CD4-positive, alpha-beta T cell treated with Interleukin-6 at 100 ng/mL for 8 hours (primary cell): ENCODE data around the gene ARHGEF16.

ENCODE experiments used
- DNase-seq: peaks from one replicate; pipeline ENCODE4 v3.0.0-alpha.2; 2020; ENCODE audit warnings: mixed read lengths, low spot score

The ARHGEF16 gene

DNA sequence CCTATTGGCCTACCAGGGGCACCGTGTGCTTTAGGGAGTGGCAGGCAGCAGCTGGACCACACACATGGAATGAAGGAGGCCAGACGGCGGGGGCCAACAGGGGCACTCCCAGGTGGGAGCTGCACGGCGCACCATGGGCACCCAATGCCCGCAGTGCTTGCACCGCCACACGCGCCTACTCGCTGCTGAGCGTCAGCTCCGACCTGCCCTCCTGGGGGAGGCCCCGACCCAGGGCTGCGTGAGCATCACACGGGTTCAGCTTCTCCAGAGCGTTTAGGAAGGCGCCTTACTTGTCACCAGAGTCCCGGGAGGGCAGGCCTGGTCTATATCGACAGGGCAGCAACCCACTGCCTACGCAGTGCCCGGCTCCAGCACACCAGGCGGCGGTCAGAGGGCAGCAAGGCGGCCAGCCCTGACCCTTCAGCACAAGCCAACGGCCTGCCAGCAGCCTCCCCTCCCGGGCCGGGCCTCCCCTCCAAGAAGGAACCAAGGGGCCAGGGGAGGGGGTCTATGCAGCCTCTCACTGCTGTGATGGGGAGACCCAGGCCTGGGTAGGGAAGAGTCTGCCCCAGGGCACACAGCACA lies 64.9 kb downstream of the ARHGEF16 start:
- no peak for DNase-seq

DNA sequence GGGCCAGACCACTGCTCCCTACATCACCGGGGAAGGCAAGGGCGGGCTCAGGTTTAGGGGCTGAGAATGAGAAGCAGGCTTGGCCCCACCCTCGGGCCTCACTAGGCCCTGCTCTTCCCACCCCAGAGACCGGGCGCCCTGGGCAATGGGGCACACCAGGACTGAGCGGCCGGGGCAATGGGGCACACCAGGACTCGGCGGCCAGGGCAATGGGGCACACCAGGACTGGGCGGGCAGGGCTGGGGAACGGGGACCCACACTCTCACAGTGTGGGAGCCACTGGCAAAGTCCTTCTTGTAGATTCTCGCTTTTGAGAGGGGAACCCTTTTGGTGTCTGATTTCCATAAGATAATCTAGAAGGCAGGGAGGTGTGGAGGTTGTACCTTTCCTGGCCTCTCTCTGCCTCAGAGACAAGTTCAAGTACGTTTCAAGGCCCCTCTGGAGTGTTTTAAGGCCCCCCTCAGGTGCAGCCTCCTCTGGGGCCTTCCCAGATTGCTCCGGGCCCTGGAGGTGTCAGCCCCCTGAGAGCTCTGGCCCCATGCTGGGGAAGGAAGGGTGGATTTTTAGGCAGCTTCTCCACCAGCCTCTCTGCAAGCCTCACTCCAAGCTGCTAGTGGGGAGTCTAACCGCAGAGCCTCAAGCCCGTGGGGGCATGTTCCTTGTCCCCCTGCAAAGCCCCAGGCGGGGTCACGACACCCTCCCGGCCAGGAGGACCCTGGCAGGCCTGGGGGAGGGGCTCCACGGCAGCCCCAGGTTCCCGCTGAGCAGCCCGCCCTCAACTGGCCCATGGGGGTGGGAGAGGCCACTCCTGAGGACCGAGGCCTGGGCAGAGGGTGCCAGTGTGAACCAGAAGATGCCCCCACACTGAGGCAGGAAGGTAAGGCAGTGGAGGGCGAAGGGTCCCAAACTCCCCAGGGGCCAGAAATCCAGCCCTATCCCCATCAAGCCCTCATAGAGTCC lies 66.2 kb downstream of the ARHGEF16 start:
- DNase-seq: no peak

DNA sequence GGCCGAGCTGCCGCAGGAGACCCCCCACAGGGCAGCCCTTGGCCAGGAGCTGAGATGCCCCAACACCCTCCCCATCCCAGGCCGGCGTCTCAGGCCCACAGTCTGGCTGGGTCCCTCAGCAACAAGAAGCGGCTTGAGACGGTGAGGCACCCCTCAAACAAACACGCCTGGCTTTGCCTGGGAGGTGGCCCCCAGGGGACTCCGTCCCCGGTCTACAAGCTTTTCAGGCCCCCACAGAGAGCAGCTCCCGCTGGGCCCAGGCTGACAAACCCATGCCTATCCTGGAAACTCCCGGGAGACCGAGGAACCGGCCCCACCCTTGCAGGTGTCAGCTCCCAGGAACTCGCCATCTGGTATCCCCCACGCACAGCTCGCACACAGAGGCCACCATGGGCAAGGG lies 67.0 kb downstream of the ARHGEF16 start:
- DNase-seq: no peak

DNA sequence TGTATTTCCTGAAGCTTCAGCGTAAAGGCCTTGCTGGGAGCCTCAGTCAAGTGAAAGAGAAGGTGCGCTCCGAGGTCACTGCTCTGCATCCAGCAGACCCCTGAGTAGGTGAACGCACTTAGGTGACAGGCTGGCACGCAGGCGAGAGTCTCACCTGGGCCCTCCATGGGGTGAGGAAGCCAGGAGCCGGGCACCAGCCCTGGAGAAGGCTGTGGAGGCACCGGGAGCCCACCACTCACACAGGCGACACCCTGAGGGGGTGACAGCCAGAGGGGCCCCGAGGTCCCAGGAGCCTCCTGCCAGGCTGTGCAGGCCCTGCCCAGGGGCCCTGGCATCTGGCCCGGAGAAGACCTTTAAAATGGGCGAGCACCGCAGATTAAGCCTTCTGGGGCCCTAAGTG lies 67.6 kb downstream of the ARHGEF16 start:
- no peak for DNase-seq

DNA sequence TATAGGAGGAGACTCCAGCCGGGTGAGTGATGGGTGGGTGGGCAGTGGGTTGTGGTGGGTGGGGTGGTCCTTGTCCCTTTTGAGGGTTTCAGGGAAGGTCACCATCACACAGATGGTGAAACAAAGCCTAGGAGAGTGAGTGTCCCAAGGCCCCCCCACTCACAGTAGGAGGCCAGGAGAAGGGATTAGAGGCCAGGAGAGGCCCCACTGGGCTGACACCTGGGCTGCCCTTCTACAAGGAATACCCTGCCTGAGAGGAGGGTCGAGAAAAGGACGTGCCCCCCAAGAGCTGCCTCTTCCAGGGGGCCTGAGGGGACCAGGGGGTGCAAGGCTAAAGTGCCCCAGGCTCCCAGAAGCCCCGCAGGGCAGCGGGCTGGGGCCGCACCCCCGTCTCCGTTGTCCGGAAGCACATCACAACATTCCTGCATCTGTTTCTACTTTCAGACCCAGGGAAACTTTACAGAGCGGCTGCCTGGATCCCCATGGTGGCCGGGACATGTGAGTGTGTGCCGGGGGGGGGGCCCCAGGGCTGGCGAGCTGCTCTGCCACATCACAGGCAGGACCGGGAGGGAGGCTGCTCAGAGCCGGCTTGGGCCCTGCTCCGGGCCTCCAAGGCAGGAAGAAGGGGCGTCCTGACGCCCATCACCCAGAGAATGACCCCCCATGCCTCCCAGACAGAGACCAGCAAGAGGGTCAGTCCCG lies 68.2 kb downstream of the ARHGEF16 start:
- DNase-seq: no peak

DNA sequence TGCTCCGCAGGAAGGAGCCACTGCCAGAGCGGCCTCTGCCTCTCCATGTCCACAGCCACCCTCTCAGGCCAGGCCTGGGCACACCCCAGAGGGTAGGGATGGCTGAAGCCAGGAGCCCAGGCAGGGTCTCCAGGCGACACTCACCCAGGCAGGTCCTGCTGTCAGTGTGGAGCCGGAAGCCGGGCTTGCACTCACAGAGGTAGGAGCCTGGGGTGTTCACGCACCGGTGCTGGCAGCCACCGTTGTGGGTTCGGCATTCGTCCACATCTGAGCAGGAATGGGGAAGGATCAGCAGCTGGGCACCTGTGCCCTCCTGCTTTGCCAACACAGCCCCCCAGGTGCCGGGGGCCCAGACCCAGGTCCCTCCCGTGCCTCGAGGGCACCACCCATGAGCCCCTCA lies 69.5 kb downstream of the ARHGEF16 start:
- no peak for DNase-seq

DNA sequence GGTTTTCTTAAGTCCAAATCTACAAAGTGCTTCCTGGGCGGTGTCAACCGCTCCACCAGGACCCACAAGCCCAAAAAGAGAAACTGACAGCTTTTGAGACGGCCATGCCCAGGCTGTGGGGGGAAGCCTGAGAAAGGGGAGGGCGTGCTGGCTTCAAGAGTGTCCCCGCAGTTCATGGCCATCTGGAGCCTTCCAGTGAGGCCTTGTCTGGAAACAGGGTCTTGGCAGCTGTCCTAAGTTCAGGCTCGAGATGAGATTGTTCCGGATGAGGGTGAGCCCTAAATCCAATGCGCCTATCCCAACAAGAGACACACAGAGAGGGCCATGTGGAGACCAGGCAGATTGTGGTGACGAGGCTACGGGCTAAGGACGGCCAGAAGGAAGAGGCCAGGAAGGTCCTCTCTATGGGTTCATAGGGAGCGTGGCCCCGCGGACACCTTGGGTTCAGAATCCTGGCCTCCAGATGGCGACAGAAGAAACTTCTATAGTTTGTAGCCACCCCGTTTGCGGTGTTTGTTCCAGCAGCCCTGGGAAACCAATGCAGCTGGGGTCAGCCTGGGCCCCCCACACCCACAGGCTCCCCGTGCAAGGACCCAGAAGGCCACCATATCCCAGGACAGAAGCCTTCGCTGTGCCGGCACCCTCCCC lies 70.2 kb downstream of the ARHGEF16 start:
- DNase-seq: no peak

DNA sequence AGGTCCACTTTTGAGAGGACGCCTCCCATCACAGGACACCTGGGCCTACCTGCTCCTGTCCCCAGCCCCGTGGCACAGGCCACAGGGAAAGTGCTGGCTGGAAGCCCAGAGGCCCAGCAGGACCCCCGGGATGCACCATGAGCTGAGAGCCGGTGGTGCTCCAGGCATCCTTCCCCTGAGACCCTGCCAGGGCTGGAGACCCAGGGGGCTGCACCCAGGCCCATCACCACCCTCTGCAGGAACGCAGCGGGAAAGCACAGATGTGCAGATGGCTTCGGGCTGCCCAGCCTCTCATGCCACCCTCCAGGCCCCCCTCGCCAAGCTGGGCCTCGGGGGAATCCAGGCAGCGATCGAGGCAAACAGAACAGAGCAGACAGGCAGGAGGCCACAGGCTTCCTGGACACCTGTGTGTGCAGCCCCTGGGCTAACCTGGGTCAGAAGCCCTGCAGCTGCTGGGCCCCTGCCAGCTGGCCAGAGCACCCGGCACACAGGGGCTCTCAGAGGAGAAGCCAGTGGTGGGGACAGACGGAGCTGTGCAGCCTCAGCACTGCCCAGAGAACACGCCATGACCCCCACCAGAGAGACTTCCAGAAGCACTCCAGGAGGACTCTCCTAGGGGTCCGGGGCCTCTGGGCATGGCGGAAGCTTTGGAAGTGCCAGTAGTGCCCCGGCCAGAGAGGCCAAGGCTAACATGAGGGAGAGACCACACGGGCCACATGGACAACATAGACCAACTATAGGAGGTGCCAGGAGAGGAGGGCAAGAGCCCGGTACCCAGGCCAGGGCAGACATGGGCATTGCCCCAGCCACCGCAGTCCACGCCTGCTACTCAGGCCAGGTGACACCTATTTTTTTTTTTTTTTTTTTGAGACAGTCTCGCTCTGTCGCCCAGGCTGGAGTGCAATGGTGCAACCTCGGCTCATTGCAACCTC lies 71.4 kb downstream of the ARHGEF16 start:
- DNase-seq: no peak

DNA sequence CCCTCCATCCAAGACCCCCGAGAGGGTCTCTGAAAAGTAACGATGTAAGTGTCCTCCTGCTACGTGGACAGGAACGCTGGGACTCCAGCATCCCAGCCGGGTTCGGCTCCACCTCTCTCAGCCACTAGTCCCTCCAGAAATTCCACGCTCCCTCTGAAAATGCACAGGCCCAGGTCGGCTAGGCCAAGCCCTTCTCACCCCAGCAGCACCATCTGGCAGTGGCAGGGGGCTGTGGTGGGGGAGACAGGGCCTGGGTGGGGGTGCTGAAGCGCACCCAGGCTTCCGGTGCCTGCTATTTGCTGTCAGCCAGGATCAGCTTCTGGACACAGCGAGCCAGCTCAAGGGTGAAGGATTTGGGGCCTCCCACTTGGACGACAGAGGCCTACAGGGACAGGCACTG lies 73.3 kb downstream of the ARHGEF16 start:
- DNase-seq: no peak

DNA sequence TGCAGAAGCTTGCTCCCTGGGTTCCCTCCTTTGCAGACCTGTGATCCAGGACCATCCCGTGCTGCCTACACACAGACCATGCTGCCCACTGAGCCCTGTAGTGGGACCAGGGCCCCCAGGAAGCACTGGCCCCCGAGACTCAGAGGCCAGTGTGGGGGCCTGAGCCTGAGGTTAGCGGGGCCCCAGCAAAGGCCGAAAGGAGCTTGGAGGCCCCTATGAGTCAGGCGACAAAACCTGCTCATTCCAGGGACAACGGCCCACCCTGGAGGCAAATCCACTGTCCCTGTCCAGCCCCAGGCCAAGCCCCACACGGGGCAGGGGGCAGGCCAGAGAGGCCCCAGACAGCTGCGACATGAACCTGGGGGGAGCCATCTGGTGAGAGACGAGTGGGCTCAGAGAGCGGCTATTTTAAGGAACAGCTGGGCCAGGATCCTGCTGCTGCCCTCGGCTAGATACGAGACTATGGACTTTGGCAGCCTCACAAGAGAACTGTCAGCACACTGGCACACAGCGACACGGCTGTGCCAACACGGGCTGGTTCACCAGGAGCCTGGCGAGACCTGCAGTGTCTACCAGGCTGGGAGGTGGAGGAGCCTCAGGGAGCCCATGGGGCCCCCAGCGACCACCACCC lies 74.7 kb downstream of the ARHGEF16 start:
- no peak for DNase-seq

DNA sequence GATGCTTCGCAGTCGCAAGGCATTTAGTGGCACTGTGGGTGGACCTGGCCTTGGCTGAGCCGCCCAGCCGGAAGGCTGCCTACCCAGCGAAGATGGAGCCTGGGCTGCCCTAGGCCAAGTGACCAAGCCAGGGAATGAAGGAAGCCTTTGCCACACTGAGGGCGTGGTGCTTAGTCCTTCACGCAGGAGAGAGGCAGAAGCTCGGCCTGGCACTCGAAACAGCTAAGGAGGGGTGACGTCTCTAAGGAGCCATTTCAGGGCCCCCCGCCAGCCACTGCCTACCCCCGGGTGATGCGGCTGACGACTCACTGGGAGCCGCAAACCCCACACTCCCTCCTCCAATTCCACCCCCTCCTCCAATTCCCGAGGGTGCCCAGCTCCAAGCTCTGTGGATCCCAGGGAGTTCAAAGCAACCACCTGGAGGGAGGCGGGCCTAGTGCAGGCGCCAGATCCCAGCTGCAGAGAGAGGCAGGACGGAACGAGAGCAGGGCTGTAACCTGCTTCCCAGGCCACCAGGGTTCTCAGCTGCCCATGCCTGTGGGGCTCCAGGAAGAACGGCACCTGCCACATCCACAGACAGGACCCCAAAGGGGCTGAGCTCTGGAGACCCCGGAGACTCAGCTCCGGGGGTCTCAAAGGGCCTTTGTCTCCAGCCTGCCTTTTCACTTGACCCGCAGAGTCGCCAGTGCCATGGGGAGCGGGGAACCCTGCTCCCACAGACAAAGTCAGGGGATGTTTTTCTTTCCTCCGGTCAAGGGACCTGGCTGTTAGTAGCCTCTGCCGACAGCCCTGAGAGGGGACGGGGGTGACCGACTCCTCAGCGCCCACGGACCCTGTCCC lies 75.8 kb downstream of the ARHGEF16 start:
- DNase-seq: no peak
